DMS53 (cell line): ENCODE data around the gene FOXL2NB.

ENCODE experiments used
- DNase-seq: peaks from one replicate; lab custom pipeline; 2025; lab: John Stamatoyannopoulos, UW

Gene FOXL2NB

GRCh38 chr3:138945709-138946662, 1.0 kb upstream of the FOXL2NB start:
- peak; percentile 77 for DNase-seq

DNA sequence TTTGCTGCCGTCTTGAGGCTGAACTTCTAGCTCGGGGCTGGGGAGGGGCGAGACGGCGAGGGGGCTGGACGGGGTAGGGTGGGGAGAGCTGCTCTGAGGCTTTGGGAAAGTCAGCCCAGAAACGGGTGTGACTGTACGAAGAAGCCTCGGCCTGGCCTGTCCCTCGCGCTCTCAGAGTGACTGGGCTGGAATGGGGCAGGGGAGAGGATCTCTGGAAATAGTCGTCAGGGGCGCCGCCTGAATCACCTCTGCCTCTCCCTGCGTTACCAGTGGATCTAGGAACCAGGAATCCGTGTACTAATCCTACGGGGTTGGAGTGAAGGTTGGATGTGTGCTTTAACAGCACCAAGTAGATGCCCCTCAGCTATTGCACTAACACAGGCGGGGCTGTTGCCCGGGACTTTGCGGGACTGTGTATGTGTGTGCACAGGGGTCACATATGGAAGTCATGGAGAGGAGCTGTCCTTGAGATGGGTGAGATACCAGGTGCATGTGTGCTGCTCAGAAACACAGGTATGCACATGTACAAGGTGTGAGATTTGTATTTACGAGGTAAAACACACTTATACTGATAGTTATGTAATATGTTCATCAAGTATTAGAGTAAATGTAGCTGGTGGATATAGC, 591 bp downstream of the FOXL2NB start:
- DNase-seq, result peak; percentile 37

DNA sequence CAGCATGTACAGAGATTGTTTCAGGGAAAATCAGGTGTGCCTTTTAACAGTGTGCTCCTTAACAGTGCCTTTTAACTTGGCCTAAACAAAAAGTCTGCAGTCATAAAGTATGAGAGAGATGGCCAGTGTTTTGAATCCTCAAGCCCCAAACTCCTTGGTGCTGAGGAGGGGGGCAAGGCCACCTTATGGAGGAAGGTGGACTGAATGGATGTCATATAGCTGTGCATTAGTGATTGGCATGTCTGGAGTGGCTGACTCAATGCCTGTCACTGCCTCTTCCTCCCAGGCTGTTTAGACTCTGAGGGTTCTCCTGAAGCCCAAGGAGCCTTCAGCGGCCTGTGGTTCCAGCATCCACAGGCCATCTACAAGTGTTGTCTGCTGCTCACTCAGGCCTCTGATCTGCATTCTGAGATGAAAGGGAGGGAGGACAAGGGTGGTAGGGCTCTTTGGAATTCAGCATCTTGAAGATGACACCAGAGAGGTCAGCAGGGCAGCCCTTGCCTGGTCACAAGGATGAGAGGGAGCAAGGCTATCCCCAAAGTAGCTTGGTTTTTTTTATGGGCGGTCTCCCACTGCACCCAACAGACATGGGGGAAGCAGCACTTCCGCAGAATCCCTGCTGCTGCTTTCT, 1.5 kb downstream of the FOXL2NB start:
- peak; percentile 3 for DNase-seq

DNA sequence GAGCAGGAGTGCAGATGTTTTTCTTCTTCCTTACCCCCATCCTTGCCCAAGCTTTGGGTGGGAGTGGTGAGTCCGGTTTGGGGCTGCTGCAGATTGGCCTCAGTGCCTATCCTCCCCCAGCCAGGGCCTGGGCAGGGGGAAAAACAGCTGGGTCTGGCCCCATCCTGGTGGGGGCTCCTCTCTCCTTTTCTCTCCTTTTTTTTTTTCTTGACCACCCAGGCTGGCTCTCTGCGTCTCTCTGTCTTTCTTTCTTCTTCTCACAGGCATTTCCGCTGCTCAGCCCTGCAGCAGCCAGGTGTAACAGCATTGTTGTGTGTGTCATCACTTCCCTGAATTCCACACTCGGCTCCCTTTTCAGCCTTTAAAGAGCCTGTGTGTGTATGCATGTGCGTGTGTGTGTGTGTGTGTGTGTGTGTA, 2.0 kb downstream of the FOXL2NB start:
- peak; percentile 14 for DNase-seq

- peak; percentile 12 for DNase-seq
Observed at GRCh38 chr3:138949445-138950005, 2.5 kb downstream of the FOXL2NB start.

DNA sequence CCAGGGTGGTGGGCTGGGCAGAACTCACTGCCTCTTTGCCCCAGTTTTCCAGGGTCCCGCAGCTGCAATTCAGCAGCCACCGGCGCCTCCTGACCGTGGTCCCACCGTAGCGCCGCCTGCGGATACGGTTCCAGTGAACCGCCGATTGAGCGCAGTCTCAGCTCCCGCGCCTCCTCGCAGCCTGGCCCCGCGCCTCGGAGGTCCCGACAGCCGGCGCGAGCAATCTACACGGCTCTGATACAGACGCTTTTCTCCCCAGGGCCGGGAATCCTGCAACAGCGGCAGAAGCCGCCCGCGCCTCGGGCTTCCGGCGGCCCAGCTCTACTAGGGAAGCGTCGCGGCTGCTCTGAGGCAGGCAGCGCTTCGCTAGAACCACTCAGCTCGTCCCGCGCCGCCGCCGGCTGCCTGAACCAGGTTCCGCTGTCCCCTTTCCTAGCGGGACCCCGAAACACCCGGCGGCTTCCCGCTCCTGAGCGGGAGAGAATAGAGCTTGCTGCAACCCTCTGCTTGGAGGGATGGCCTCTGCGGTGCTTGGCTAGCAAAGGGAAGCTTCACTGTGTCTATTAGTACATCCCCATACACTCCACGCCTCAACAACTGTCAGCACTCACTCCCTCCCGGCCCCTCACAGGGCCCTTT, 3.1 kb downstream of the FOXL2NB start:
- peak; percentile 50 for DNase-seq

GRCh38 chr3:138950701-138951100, 3.7 kb downstream of the FOXL2NB start:
- DNase-seq, result no peak

- no peak for DNase-seq
Observed at GRCh38 chr3:138960417-138960852, 13.4 kb downstream of the FOXL2NB start.

- DNase-seq, result no peak
Observed at GRCh38 chr3:138962854-138963560, 16.0 kb downstream of the FOXL2NB start.

DNA sequence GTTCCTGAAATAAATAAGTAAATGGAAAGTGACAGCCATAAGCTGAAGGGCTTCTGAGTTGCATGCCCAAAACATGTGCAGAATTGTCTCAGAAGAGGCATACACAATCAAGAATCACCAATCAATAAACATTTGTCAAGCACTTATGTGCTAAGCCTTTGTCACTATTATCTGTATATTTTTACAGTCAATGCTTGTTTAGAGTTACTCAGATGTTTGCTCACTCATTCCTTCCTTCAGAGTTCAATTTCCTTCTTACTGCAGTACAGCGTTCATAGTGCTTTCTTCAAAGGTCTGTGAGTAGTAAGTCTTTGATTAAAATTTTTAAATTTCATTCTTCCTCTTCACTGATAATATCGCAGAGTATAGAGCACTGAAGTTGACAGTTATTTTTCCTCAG, 17.2 kb downstream of the FOXL2NB start:
- DNase-seq, result peak; percentile 51

DNA sequence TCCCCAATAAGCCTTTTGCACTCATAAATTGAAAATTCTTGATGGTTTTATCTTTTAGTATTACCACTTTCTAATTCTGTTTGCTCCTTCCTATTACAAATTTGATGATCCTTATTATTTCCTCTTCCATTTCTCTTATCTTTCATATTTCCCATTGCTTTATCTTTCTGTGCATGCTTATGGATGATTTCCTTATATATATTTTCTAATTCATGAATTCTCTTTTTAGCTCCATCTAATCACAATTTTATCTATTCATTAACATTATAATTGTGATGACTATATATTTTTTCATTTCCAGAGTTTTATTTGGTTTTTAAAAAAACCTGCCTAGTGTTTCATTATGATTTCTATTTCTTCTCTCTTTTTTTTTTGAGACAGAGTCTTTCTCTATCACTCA, 17.9 kb downstream of the FOXL2NB start:
- DNase-seq, result no peak

GRCh38 chr3:138971766-138972320, 24.8 kb downstream of the FOXL2NB start:
- DNase-seq, result no peak

DNA sequence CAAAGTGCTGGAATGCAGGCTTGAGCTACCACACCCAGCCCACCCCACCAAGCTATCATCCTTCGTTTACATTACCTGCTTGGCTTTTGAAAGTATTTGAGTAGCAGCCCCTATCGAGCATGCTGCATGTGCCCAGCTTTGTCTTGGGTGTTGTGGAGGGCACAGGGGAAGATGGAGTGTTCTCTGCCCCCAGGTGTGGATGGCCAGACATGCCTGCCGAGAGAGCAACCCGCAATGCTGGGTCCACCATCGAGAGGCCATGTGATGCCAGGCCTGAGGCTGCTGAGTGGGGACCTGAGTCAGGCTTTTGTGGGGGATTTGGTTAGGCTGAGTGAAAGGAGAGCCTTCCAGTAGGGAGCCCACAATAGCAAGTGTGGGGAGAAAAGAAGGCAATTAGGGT, 25.9 kb downstream of the FOXL2NB start:
- no peak for DNase-seq

DNA sequence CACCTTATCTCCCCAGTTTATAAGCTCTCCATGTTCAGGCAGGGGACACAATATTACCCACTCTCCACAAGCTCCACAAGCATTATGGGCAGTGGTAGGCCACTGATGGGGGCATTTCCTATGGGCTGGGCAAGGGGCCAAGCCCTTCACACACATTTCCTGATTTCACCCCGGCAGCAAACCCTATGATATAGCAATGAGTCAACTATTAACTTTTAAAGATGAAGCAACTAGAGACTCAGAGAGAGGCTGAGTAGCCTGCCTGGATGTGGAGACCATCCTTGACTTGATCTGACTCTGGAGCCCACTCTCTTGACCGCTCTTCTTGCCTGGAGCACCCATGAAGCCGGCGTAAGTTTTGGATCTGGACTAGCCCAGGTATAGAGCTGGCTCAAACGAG, 27.4 kb downstream of the FOXL2NB start:
- no peak for DNase-seq

DNA sequence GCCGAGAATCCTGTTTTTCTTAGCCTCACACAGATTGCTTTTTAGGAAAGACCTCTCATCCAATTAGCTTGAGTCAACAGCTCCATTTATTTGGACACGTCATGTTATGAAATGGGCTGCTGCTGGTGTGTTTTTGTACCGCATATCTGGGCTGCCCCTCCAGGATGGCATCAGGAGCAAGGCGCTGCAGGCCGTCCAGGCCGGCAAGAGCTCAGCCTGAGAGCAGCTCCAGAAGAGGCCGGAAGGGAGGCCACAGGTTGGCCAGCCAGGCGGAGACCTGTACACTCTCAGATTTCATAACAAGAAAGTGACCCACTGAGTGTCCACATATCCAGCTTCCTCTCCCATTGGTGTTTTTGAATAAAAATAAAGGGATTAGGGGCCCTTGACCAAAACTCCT, 28.3 kb downstream of the FOXL2NB start:
- no peak for DNase-seq

DNA sequence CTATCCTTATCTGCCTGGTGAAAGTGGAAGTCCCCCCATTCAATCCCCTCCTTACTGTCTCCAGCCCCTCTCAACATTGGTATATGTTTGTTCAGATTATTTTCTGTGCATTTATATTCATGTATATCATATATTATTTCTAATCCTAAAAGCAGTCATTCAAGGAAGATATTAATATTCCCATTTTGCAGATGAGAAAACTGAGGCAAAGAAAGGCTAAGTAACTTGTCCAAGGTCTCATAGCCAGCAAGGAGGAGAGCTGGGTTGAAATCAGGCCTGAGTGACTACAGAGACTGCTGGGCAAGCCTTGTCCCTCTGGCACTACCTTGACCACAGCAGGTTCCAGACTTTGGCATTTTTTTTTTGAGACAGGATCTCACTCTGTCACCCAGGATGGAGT, 29.0 kb downstream of the FOXL2NB start:
- no peak for DNase-seq

DNA sequence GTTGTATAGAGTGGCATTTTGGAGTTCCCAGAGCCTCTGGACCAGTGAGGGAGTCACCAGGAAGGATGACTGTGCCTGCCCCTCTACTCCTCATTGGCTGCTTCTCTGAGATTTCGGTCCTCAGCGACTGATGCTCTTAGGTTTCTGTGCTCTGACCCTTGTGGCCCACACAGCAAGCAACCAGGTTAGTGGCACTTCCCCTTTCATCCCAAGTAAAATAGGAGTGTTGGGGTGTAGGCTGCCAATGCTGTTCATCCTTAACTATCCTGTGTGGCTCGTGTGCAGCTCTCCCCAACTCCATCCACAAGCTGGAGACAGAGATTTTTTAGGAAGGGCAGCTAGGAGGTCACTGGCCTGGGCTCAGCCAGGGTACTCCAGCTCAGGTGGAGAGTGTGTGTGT, 37.8 kb downstream of the FOXL2NB start:
- no peak for DNase-seq

DNA sequence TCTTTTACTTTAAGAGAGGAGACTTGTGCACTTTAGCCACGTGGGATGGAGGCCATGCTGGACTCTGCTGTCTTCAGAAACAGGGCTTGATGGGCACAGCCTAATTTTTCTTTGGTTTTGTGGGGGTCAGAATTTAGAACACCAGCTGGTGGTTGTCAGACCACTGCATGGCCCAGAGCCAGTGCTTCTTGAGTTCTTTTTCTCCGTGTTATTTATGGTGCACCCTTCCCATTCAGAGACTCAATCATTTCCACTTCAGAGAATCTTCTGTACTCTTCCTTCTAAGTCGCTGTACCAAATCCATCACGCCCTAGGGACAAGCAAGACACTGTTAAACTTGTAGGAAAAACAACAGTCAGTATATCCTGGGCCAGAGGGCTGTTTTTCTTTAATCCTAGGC, 38.9 kb downstream of the FOXL2NB start:
- DNase-seq, result no peak

- DNase-seq, result no peak
Observed at GRCh38 chr3:138987181-138987580, 40.2 kb downstream of the FOXL2NB start.

DNA sequence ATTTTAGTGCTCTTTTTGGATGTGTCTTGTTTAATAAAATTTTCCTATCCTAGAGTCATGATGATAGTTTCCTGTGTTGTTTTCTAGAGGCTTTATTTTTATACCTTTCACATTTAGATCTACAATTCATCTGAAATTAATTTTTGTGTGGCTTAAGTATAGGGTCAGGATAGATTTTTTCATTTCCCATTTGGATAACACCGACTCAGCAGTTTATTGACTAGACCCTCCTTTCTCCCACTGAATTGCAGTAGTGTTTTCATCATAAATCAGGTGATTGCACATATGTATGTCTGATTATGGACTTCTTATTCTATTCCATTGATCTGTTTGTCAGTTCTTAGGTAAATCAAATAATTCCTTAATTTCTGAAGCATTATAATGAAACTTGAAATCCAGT, 48.7 kb downstream of the FOXL2NB start:
- no peak for DNase-seq
